Astrocyte (in vitro differentiated cells and primary cell): ENCODE data around the gene ATP2C1.

Experiments
- EZH2 ChIP-seq: IDR thresholded peaks from 2 replicates; pipeline ENCODE4 v1.6.1; 2012; ENCODE audit warnings: mild to moderate bottlenecking, low read length, inconsistent platforms; ENCODE audit not compliant: insufficient read depth
- TF ChIP-seq, protein P1 (sequence below): IDR thresholded peaks from 2 replicates; pipeline ENCODE4 v1.5.1; 2011; ENCODE audit warnings: low read depth, mild to moderate bottlenecking, inconsistent platforms, low read length, moderate library complexity; ENCODE audit not compliant: insufficient read depth

GRCh38 chr3:130905551-130905950, 11.7 kb downstream of the ATP2C1 start:
- TF ChIP-seq, protein P1, sequence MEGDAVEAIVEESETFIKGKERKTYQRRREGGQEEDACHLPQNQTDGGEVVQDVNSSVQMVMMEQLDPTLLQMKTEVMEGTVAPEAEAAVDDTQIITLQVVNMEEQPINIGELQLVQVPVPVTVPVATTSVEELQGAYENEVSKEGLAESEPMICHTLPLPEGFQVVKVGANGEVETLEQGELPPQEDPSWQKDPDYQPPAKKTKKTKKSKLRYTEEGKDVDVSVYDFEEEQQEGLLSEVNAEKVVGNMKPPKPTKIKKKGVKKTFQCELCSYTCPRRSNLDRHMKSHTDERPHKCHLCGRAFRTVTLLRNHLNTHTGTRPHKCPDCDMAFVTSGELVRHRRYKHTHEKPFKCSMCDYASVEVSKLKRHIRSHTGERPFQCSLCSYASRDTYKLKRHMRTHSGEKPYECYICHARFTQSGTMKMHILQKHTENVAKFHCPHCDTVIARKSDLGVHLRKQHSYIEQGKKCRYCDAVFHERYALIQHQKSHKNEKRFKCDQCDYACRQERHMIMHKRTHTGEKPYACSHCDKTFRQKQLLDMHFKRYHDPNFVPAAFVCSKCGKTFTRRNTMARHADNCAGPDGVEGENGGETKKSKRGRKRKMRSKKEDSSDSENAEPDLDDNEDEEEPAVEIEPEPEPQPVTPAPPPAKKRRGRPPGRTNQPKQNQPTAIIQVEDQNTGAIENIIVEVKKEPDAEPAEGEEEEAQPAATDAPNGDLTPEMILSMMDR = no peak
- no peak for TF ChIP-seq EZH2
